IPS-NIHi11 (cell line): ENCODE data around the gene CTTNBP2.

Source experiments
- DNase-seq: peaks from one replicate; pipeline ENCODE4 v3.0.0; 2012; ENCODE audit warnings: mixed read lengths, low spot score

The CTTNBP2 gene

GRCh38 chr7:117689406-117689805, 183.8 kb downstream of the CTTNBP2 start:
- no peak for DNase-seq

GRCh38 chr7:117688126-117688525, 185.1 kb downstream of the CTTNBP2 start:
- no peak for DNase-seq

GRCh38 chr7:117686311-117686935, 186.8 kb downstream of the CTTNBP2 start:
- no peak for DNase-seq

DNA sequence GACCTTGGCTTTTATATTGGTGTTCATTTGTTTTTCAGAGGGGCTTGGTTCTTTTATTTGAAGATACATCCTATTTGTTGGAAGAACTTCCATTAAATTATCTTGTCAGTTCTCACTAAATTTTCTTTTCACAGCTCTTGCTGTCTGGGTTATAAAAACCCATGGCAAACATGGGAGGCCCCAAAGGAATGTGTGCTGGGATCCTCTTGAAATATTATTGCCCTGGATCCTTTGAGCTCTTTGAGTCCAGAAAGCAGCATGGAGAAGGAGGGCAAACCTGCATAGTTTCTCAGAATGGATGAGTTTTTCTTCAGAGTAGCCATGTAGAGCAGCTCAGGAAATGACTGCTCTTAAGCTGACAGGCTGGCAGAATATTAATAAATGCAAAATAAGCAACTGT, 187.4 kb downstream of the CTTNBP2 start:
- no peak for DNase-seq

DNA sequence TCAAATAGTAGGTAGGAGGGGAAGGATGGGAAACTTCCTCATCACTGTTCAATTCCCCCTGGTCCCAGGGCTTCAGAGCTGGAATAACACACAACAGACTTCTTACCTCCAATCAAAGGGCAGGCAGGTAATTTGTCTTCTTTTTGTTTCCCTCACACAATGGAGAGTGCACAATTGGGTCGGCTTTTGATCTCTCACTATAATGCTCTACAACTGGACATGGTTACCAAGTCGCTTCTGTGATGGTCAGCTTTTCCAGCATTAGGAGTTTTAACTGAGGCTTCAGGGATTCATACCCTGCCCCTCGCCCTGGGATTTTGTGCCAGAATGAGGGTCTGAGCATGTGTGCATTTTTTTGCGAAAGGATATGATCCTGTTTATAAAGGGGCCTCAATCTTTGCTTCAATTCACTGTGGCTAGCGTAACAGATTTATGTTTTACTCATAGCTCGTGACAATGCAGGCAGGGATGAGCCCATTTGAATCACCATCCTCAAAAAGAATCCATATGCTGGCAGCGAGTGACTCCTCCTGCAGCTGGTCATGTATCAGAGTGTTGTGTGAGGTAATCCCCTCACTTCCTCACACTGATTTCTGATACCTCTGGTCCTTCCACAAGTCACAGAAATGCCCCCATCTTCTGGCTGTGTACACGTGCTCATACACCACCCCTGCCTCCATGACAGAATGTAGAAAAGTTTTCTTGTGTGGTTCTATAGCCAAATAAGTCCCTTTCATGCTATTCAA, 189.6 kb downstream of the CTTNBP2 start:
- no peak for DNase-seq

DNA sequence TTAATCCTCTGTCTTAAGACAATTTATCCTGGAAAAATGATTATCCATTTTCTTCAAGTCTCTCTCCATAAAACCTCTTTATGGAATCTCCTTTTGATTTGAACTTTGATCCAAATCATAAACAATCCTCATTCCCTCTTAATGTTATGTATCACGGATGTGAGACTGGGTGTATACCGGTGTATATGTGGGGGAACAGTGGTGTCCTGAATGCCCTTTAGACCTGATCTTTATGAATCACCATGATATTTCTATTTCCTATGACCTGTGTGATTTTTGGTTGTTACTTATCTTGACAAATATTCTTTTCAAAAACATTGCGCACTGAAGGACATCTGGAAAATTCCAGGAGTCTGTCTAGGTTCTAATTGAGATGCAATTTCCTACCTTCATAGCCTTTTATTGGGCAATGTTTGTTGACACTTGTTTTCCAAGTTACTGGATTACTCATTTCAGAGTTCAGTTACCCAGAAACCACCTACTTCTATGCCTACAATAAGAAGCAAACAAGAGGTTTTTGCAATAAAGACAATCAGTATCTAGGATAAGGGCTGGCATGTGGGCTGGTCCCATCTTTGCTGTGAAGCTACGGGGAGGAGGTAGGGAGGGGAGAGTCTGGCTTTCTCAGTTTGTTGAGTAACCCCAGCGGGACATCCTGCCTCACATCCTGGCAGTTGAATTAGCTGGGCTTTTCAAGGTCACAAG, 190.4 kb downstream of the CTTNBP2 start:
- peak; percentile 28 for DNase-seq

DNA sequence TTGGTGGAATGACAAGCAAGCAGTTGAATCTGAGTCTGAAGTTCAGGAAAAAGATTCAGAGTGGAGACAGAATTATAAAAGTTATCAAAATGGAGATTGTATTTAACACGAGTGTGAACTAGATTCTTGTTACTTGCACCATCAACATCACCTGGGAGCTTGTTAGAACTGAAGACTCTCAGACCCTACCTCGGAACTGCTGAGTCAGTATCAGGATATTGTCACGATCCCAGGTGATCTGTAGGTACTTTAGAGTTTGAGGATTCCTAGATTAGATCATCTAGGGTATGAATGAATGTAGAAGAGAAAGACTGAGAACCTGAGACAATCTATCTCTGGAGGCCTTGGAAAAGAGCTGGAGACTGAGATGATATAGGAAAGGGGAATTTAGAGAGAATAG, 194.1 kb downstream of the CTTNBP2 start:
- DNase-seq: no peak

DNA sequence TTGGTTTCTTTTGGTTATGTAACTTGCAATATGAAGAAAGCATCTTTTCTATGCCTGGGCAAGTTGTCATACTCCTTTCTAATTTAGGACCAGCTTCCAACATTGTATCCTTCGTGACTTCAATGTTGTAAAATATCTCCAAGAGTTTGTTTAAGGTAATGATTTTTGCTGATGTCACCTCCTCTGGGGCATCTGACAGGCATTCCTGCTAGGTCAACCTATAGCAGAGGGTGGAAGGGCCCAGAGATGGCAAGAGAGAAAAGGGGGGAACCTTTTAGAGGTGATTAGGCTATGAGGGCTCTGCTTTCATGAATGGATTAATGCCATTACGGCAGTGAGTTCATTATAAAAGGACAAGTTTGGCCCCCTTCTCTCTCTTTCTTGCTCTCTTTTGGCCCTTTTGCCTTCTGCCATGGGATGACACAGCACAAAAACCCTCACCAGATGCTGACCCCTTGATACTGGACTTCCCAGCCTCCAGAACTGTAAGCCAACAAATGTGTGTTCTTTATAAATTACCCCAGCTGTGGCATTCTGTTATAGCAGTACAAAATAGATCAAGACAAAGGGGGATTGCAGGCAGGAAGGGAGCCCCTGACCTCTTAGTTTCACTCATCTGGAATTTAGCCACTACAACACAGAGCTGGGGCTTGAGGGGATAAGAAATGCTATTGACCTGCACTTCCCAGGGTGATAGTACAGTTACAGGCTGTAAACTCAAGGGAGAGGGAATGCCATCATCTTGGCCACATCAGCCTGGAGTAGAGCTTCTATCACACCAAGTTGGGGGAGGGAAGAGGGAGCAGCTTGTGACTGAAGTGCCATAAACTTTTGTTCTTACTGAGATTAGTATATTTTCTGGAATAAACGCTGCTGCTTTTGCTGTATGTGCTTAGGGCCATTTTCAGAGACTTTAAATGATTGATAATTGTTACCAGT, 197.5 kb downstream of the CTTNBP2 start:
- DNase-seq: no peak

DNA sequence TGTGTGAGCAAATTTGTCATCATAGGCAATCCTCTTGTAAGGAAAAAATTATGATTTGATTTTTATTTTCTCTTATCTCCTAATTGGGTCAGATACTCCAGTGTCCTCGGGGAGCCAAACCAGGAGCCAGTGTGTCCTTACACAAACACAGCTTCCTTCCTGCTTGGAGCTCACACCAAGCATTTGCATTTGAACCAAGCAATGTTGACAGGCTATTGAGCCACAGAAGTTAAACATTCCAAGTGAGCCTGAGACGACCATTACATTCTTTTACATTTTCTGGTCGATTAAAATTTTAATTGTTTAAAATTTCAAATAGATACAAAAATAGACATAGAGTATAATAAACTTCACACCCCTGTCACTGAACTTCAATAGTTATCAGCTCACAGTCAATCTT, 198.6 kb downstream of the CTTNBP2 start:
- DNase-seq: peak; percentile 52

- DNase-seq: no peak
Observed at GRCh38 chr7:117673839-117674238, 199.4 kb downstream of the CTTNBP2 start.

GRCh38 chr7:117673367-117673766, 199.9 kb downstream of the CTTNBP2 start:
- DNase-seq: peak; percentile 37

DNA sequence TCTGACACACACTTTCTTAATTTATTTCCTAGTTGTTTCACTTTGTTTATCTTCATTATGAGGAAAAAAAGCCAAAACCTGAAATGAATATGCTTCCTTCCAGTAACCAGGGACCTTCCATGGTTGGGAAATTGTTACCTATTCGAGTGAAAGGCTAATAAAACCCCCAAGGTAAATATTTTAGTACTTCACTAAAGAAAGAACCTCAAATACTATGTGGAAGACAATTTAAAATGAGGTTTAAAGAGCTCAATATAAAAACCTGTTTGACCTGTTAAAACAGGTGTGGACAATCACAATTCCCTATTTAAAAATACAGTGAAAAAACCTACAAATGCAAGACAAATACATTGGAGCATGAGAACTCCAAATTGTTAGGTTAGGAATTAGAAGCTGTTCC, 200.8 kb downstream of the CTTNBP2 start:
- no peak for DNase-seq

- peak; percentile 24 for DNase-seq
Observed at GRCh38 chr7:117669818-117670217, 203.4 kb downstream of the CTTNBP2 start.

DNA sequence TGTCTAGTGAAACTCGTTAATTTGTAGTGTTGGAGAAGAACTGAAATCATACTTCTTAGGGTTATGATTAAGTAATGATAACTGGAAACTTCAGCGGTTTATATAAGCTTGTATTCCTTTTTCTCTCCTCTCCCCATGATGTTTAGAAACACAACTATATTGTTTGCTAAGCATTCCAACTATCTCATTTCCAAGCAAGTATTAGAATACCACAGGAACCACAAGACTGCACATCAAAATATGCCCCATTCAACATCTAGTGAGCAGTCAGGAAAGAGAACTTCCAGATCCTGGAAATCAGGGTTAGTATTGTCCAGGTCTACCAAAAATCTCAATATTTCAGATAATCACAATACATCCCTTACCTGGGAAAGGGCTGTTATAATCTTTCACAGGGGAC, 205.8 kb downstream of the CTTNBP2 start:
- DNase-seq: no peak

DNA sequence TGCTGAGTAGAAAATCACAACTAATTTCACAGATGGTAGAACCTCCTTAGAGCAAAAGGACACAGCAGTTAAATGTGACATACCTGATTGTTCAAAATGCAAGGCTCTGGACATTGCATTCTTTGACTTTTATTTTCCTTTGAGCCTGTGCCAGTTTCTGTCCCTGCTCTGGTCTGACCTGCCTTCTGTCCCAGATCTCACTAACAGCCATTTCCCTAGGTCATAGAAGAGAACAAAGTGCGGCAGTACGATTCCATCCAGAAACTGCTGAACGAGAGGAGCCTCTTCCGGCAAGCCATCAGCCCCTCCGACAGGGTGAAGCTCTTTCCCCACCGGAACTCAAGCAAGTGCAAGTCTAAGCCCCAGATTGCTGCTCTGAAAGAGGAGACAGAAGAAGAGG, 206.6 kb downstream of the CTTNBP2 start:
- DNase-seq: no peak

DNA sequence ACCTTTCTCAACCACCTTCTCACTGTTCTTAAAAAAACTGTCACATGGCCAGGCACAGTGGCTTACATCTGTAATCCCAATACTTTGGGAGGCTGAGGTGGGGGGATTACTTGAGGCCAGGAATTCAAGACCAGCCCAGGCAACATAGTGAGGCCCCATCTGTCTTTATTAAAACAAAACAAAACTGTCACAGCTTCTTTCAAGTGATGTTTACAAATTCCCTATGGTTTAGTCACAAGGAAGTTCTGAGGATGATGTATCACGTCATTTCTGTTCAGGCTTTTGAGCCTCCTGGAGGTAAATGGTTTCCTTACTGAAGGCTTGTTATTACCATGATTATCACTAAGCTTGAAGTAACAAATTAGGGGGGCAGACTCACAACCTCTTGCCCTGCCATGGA, 207.2 kb downstream of the CTTNBP2 start:
- DNase-seq: no peak

- no peak for DNase-seq
Observed at GRCh38 chr7:117665368-117665767, 207.9 kb downstream of the CTTNBP2 start.

DNA sequence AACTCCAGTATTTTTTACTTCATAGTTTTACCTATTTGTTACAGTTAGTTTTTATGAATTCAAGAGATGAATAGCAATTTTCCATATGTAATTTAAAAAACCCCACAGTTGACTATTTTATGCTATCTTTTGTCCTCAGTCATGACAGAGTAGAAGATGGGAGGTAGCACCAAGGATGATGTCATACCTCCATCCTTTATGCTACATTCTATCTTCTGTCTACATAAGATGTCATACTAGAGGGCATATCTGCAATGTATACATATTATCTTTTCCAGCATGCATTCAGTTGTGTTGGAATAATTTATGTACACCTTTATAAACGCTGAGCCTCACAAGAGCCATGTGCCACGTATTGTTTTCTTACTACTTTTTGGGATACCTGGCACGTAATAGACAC, 209.2 kb downstream of the CTTNBP2 start:
- no peak for DNase-seq

- DNase-seq: no peak
Observed at GRCh38 chr7:117661328-117661727, 211.9 kb downstream of the CTTNBP2 start.
